Measurements from ENCODE around the gene MRPL58.

DNA sequence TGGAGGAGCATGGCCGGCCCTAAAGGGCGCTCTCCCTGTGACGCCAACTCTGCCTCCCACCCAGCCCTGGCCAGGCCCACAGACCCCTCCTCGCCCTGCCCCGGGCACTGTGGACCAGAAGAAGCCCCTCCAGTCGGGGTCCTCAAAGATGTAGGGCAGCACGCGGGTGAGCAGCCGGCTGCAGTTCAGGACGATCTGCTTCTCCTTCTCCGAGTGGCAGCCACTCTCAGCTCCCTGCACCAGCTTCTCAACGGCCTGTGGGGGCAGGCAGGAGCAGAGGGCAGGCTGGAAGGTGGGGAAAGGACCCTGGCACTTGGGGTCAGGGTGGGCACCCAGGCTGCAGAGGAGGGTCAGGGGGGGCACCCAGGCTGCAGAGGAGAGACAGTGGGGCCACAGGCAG, 48.8 kb upstream of the MRPL58 start:
- TF ChIP-seq, protein P1, sequence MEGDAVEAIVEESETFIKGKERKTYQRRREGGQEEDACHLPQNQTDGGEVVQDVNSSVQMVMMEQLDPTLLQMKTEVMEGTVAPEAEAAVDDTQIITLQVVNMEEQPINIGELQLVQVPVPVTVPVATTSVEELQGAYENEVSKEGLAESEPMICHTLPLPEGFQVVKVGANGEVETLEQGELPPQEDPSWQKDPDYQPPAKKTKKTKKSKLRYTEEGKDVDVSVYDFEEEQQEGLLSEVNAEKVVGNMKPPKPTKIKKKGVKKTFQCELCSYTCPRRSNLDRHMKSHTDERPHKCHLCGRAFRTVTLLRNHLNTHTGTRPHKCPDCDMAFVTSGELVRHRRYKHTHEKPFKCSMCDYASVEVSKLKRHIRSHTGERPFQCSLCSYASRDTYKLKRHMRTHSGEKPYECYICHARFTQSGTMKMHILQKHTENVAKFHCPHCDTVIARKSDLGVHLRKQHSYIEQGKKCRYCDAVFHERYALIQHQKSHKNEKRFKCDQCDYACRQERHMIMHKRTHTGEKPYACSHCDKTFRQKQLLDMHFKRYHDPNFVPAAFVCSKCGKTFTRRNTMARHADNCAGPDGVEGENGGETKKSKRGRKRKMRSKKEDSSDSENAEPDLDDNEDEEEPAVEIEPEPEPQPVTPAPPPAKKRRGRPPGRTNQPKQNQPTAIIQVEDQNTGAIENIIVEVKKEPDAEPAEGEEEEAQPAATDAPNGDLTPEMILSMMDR (IDR thresholded peaks at IDR 0.05), result no peak
- no peak for TF ChIP-seq EP300 (IDR thresholded peaks at IDR 0.05)
